HCT116 (cell line): ENCODE results near the gene TRAK1. TPM values are rescaled to one million over a fixed set of nuclear protein-coding genes. Genes with fewer than 3 reads are reported as not detected.

Experiments used
- ATAC-seq: fragments of 200-7000 bp; cut with Tn5 transposase; 2 replicates; pipeline ENCODE4 v1.9.1; 2020; ENCODE audit warnings: mild to moderate bottlenecking, moderate library complexity
- BruUV-seq: library from RNA; stranded (reverse); fragments of 400-500 nt; replicated peaks from 2 replicates; lab custom pipeline; 2021; lab: Mats Ljungman, UMichigan
- CTCF ChIA-PET: fragments of 300-600 bp; sonication (Branson Sonifier 250); formaldehyde crosslinking; loops from one replicate; lab custom pipeline; 2021; ENCODE audit warnings: antibody characterized with exemption; lab: Charles Lee
- POLR2A ChIA-PET: fragments of 300-600, 350-600 bp; sonication (Branson Sonifier 250); formaldehyde crosslinking; loops from one replicate; lab custom pipeline; 2021; ENCODE audit warnings: antibody characterized with exemption; lab: Charles Lee
- RAD21 ChIA-PET, 2 experiments: fragments of 300-600 bp; sonication (Branson Sonifier 250); formaldehyde crosslinking; loops; one replicate each; lab custom pipeline; 2023; ENCODE audit warnings: low total read pairs in 2 of 2; ENCODE audit not compliant: uncharacterized antibody in 2 of 2, unreplicated experiment in 2 of 2, low non-redundant PET in 1 of 2; lab: Charles Lee
- DNase-seq: peaks from one replicate; pipeline ENCODE4 v3.0.0-alpha.2; 2010; ENCODE audit warnings: low read depth, low spot score
- H2AFZ ChIP-seq: fragments of 200-600 bp; shearing (Covaris generic), sonication (generic); 2 replicates; pipeline ENCODE4 v1.6.1; 2017; ENCODE audit warnings: low read depth, mixed run types, mixed read lengths, antibody characterized with exemption, low read length; ENCODE audit not compliant: poor library complexity, severe bottlenecking
- H3K27ac ChIP-seq: 2 replicates; pipeline ENCODE4 v1.5.1; 2012; ENCODE audit warnings: low read depth, low read length
- H3K27me3 ChIP-seq: fragments of 200-600 bp; sonication (generic); 2 replicates; pipeline ENCODE4 v1.6.1; 2016; ENCODE audit warnings: mixed run types, low read length, mixed read lengths; ENCODE audit not compliant: insufficient read depth
- H3K36me3 ChIP-seq, 2 experiments: fragments of 200-500 bp in 1 of 2; fragments of 200-600 bp in 1 of 2; sonication (Bioruptor generic) in 1 of 2; sonication (generic) in 1 of 2; 2 replicates each; pipeline versions ENCODE4 v1.5.1 to v1.6.1; 2014 to 2016; ENCODE audit warnings: low read length in 2 of 2, inconsistent platforms in 1 of 2, mixed read lengths in 1 of 2, mixed run types in 1 of 2; ENCODE audit not compliant: insufficient read depth in 2 of 2, control insufficient read depth in 1 of 2
- H3K4me1 ChIP-seq, 2 experiments: fragments of 200-600 bp in 1 of 2; sonication (generic) in 1 of 2; 2 replicates each; pipeline versions ENCODE4 v1.5.1 to v1.6.1; 2012 to 2017; ENCODE audit warnings: low read length in 2 of 2, inconsistent platforms in 1 of 2, mild to moderate bottlenecking in 1 of 2, mixed read lengths in 1 of 2, mixed run types in 1 of 2, moderate library complexity in 1 of 2; ENCODE audit not compliant: insufficient read depth in 2 of 2, control insufficient read depth in 1 of 2
- H3K4me2 ChIP-seq: fragments of 200-600 bp; sonication (generic); 2 replicates; pipeline ENCODE4 v1.6.1; 2017; ENCODE audit warnings: mixed run types, low read length, mixed read lengths
- H3K4me3 ChIP-seq, 2 experiments: fragments of 200-600 bp in 1 of 2; sonication (generic) in 1 of 2; replicated peaks in 1 of 2; 2 replicates each; pipeline ENCODE4 v1.5.1; 2011 to 2016; ENCODE audit warnings: low read length in 2 of 2, control low read depth in 1 of 2, low read depth in 1 of 2, mild to moderate bottlenecking in 1 of 2, mixed read lengths in 1 of 2, mixed run types in 1 of 2
- H3K79me2 ChIP-seq: fragments of 200-600 bp; sonication (generic); 2 replicates; pipeline ENCODE4 v1.6.1; 2017; ENCODE audit warnings: mild to moderate bottlenecking, mixed run types, low read length, moderate library complexity, mixed read lengths; ENCODE audit not compliant: insufficient read depth
- H3K9ac ChIP-seq: fragments of 200-600 bp; sonication (generic); 2 replicates; pipeline ENCODE4 v1.6.1; 2016; ENCODE audit warnings: low read length, mixed read lengths
- H3K9me2 ChIP-seq: fragments of 200-600 bp; sonication (generic), shearing (Covaris generic); 2 replicates; pipeline ENCODE4 v1.6.1; 2017; ENCODE audit warnings: mixed run types, mild to moderate bottlenecking, moderate library complexity; ENCODE audit not compliant: insufficient read depth
- H3K9me3 ChIP-seq, 2 experiments: fragments of 200-500 bp in 1 of 2; fragments of 200-600 bp in 1 of 2; sonication (Bioruptor generic) in 1 of 2; sonication (generic) in 1 of 2; 2 replicates each; pipeline ENCODE4 v1.6.1; 2014 to 2017; ENCODE audit warnings: low read length in 2 of 2, mixed read lengths in 2 of 2, inconsistent platforms in 1 of 2, low read depth in 1 of 2, mild to moderate bottlenecking in 1 of 2, mixed run types in 1 of 2, moderate library complexity in 1 of 2; ENCODE audit not compliant: control insufficient read depth in 1 of 2, insufficient read depth in 1 of 2
- H4K20me1 ChIP-seq: fragments of 200-600 bp; sonication (generic), shearing (Covaris generic); 2 replicates; pipeline ENCODE4 v1.6.1; 2017; ENCODE audit warnings: mixed run types, mild to moderate bottlenecking, moderate library complexity; ENCODE audit not compliant: insufficient read depth
- ATF3 ChIP-seq: IDR thresholded peaks from 2 replicates; pipeline ENCODE4 v1.6.1; 2012
- CTCF ChIP-seq, 3 experiments: fragments of 200-600 bp in 1 of 3; sonication (generic) in 1 of 3; IDR thresholded peaks in 2 of 3; conservative IDR thresholded peaks in 1 of 3; 2 replicates each; pipeline ENCODE4 v1.5.1; 2012 to 2017; ENCODE audit warnings: low read depth in 2 of 3, low read length in 2 of 3, antibody characterized with exemption in 1 of 3, borderline replicate concordance in 1 of 3, control low read depth in 1 of 3, mild to moderate bottlenecking in 1 of 3, mixed read lengths in 1 of 3, mixed run types in 1 of 3, moderate library complexity in 1 of 3; ENCODE audit not compliant: insufficient read depth in 1 of 3
- EGR1 ChIP-seq: IDR thresholded peaks from 2 replicates; pipeline ENCODE4 v1.6.1; 2012; ENCODE audit warnings: low read depth
- ELF1 ChIP-seq: IDR thresholded peaks from 2 replicates; pipeline ENCODE4 v1.6.1; 2012; ENCODE audit warnings: low read depth, borderline replicate concordance
- EZH2 ChIP-seq: fragments of 200-600 bp; sonication (generic); IDR thresholded peaks from 2 replicates; pipeline ENCODE4 v1.6.1; 2017; ENCODE audit warnings: antibody characterized with exemption, mixed run types
- FOSL1 ChIP-seq: IDR thresholded peaks from 2 replicates; pipeline ENCODE4 v1.6.1; 2012; ENCODE audit warnings: low read depth
- MAX ChIP-seq: IDR thresholded peaks from 2 replicates; pipeline ENCODE4 v1.6.1; 2012
- RAD21 ChIP-seq: IDR thresholded peaks from 2 replicates; pipeline ENCODE4 v1.6.1; 2012; ENCODE audit warnings: low read depth, mild to moderate bottlenecking
- REST ChIP-seq: IDR thresholded peaks from 2 replicates; pipeline ENCODE4 v1.6.1; 2012; ENCODE audit warnings: low read depth
- SIN3A ChIP-seq: IDR thresholded peaks from 2 replicates; pipeline ENCODE4 v1.6.1; 2012; ENCODE audit warnings: low read depth
- SP1 ChIP-seq: IDR thresholded peaks from 2 replicates; pipeline ENCODE4 v1.6.1; 2012; ENCODE audit warnings: low read depth
- SRF ChIP-seq: IDR thresholded peaks from 2 replicates; pipeline ENCODE4 v1.6.1; 2012; ENCODE audit warnings: low read depth
- TCF7L2 ChIP-seq: IDR thresholded peaks from 2 replicates; pipeline ENCODE4 v1.7.0; 2011; ENCODE audit warnings: borderline replicate concordance, inconsistent platforms; ENCODE audit not compliant: insufficient read depth, insufficient read length; ENCODE audit errors: extremely low read depth
- YY1 ChIP-seq: IDR thresholded peaks from 2 replicates; pipeline ENCODE4 v1.6.1; 2011; ENCODE audit warnings: low read length, low read depth, moderate library complexity, mild to moderate bottlenecking; ENCODE audit not compliant: insufficient replicate concordance; ENCODE audit errors: extremely low read depth
- ZBTB33 ChIP-seq: IDR thresholded peaks from 2 replicates; pipeline ENCODE4 v1.6.1; 2011; ENCODE audit warnings: mild to moderate bottlenecking, low read length, moderate library complexity; ENCODE audit not compliant: insufficient replicate concordance; ENCODE audit errors: extremely low read depth
- ZFX ChIP-seq: fragments of 450-650 bp; IDR thresholded peaks from 2 replicates; pipeline ENCODE4 v1.6.1; 2017
- ZNF274 ChIP-seq: fragments of 200-500 bp; sonication (Bioruptor generic); IDR thresholded peaks from 2 replicates; pipeline ENCODE4 v1.6.1; 2014; ENCODE audit warnings: mild to moderate bottlenecking, low read depth, low read length, inconsistent platforms
- intact Hi-C: fragments of 100-400 bp; cut with micrococcal nuclease; formaldehyde crosslinking; loops from 2 replicates; pipeline ENCODE4 v1.10.0; 2022
- total RNA-seq: library from RNA; stranded (reverse); gene quantifications from one replicate; pipeline ENCODE4 v1.2.1, GENCODE V29; 2021; ENCODE audit not compliant: unreplicated experiment

Gene TRAK1
- total RNA-seq, 1 experiment from 2014 or later = 25.9 TPM

GRCh38 chr3:42176242-42177034, 85.3 kb downstream of the TRAK1 start:
- peaks cover 24 to 52% of the 10 kb centered on the region in 2 experiments for H3K4me1 ChIP-seq

More at GRCh38 chr3:42176242-42177034, 85.3 kb downstream of the TRAK1 start:
- no peaks in the 10 kb centered on the region for H3K27me3 ChIP-seq
- H3K4me3 ChIP-seq = no peak overlapping the region
- no peaks in the 10 kb centered on the region; the same call in 1 of the 2 replicates for H4K20me1 ChIP-seq
- H3K79me2 ChIP-seq = peaks cover 4% of the 10 kb centered on the region; the same call in 1 of the 2 replicates
- DNase-seq = no peak
- RAD21 ChIA-PET = no interaction called here
- H3K9me2 ChIP-seq = no peaks in the 10 kb centered on the region
- H2AFZ ChIP-seq = no peak overlapping the region
- BruUV-seq = no TSS peak
- intact Hi-C loops = no loop called here
- no peak for ATAC-seq
- POLR2A ChIA-PET = no interaction called here
- H3K9me3 ChIP-seq = no peaks in the 10 kb centered on the region
- no peak overlapping the region for H3K9ac ChIP-seq
- CTCF ChIA-PET = interaction anchor here (2.1 kb wide), 1 partner anchor 15 kb away, joined by 10 read pairs; no protein-coding TSS in a partner anchor
- no peak overlapping the region for H3K27ac ChIP-seq
- H3K4me2 ChIP-seq = no peak overlapping the region
- TF ChIP-seq SRF (no peak), YY1 (no peak), MAX (no peak), CTCF (IDR thresholded peaks at IDR 0.05 in 2 of 3, conservative IDR thresholded peaks at IDR 0.05 in 1 of 3; ENCODE audit: borderline replicate concordance in 1 of 3, insufficient read depth in 1 of 3, low read depth in 2 of 3, low read length in 2 of 3) (no peak), REST (no peak), ATF3 (no peak), RAD21 (no peak), SP1 (no peak), ZNF274 (no peak), FOSL1 (no peak), ZBTB33 (no peak), TCF7L2 (no peak), ELF1 (no peak), SIN3A (no peak), EZH2 (no peak), ZFX (no peak), EGR1 (no peak)
- H3K36me3 ChIP-seq = no peaks in the 10 kb centered on the region
